ENCODE results near the gene TINAG.

TINAG gene

GRCh38 chr6:54267798-54268197, 40.4 kb upstream of the TINAG start:
- no peak for DNase-seq (ENCODE audit: low spot score)
- in situ Hi-C loops (cut with MboI; ENCODE audit: low sequenced_read_pairs, unreplicated experiment), result no loop called here
- no peak for TF ChIP-seq CTCF (IDR thresholded peaks at IDR 0.05; ENCODE audit: borderline replicate concordance, control extremely low read depth, extremely low read depth, insufficient read depth, missing control alignments)

GRCh38 chr6:54273214-54273820, 34.9 kb upstream of the TINAG start:
- no peak for DNase-seq (ENCODE audit: low spot score)
- in situ Hi-C loops (cut with MboI; ENCODE audit: low sequenced_read_pairs, unreplicated experiment), result no loop called here
- TF ChIP-seq CTCF (IDR thresholded peaks at IDR 0.05; ENCODE audit: borderline replicate concordance, control extremely low read depth, extremely low read depth, insufficient read depth, missing control alignments), result no peak

- no peak for TF ChIP-seq CTCF (IDR thresholded peaks at IDR 0.05; ENCODE audit: borderline replicate concordance, control extremely low read depth, extremely low read depth, insufficient read depth, missing control alignments)
- no peak for DNase-seq (ENCODE audit: low spot score)
- in situ Hi-C loops (cut with MboI; ENCODE audit: low sequenced_read_pairs, unreplicated experiment), result no loop called here
These were observed 33.9 kb upstream of the TINAG start for GRCh38 chr6:54274383-54274782.

GRCh38 chr6:54282186-54282585, 26.1 kb upstream of the TINAG start:
- DNase-seq (ENCODE audit: low spot score), result no peak
- in situ Hi-C loops (cut with MboI; ENCODE audit: low sequenced_read_pairs, unreplicated experiment), result no loop called here
- TF ChIP-seq CTCF (IDR thresholded peaks at IDR 0.05; ENCODE audit: borderline replicate concordance, control extremely low read depth, extremely low read depth, insufficient read depth, missing control alignments), result no peak

GRCh38 chr6:54284161-54284860, 23.9 kb upstream of the TINAG start:
- DNase-seq (ENCODE audit: low spot score), result no peak
- in situ Hi-C loops (cut with MboI; ENCODE audit: low sequenced_read_pairs, unreplicated experiment), result no loop called here

GRCh38 chr6:54285595-54285994, 22.6 kb upstream of the TINAG start:
- no peak for TF ChIP-seq CTCF (IDR thresholded peaks at IDR 0.05; ENCODE audit: borderline replicate concordance, control extremely low read depth, extremely low read depth, insufficient read depth, missing control alignments)
- in situ Hi-C loops (cut with MboI; ENCODE audit: low sequenced_read_pairs, unreplicated experiment), result no loop called here
- DNase-seq (ENCODE audit: low spot score), result no peak

More at GRCh38 chr6:54284161-54284860, 23.9 kb upstream of the TINAG start:
- no peak for TF ChIP-seq CTCF (IDR thresholded peaks at IDR 0.05; ENCODE audit: borderline replicate concordance, control extremely low read depth, extremely low read depth, insufficient read depth, missing control alignments)

All from GM13976 (cell line).